Choroid plexus epithelial cell (primary cell): ENCODE measurements around the gene RNLS.

ENCODE experiments used
- DNase-seq: peaks from one replicate; pipeline ENCODE4 v3.0.0-alpha.2; 2010; ENCODE audit warnings: low read depth
- H3K4me3 ChIP-seq: 2 replicates; pipeline ENCODE4 v1.5.1; 2011; ENCODE audit warnings: low read depth, mild to moderate bottlenecking, control low read depth, low read length, moderate library complexity
- CTCF ChIP-seq: conservative IDR thresholded peaks from 2 replicates; pipeline ENCODE4 v1.5.1; 2011; ENCODE audit warnings: low read depth, mild to moderate bottlenecking, control low read depth, inconsistent platforms, low read length, moderate library complexity

Gene RNLS

GRCh38 chr10:88379575-88379974 lies 203.5 kb downstream of the RNLS start:
- TF ChIP-seq CTCF = no peak

GRCh38 chr10:88377510-88377909 lies 205.6 kb downstream of the RNLS start:
- no peak for TF ChIP-seq CTCF
- no peak overlapping the region for H3K4me3 ChIP-seq
- DNase-seq = no peak

More at GRCh38 chr10:88379575-88379974, 203.5 kb downstream of the RNLS start:
- DNase-seq = peak; percentile 93
- no peak overlapping the region for H3K4me3 ChIP-seq

GRCh38 chr10:88374392-88375175 lies 208.5 kb downstream of the RNLS start:
- DNase-seq = no peak
- TF ChIP-seq CTCF = no peak
- no peak overlapping the region for H3K4me3 ChIP-seq

GRCh38 chr10:88372881-88373592 lies 210.1 kb downstream of the RNLS start:
- TF ChIP-seq CTCF = no peak
- no peak overlapping the region for H3K4me3 ChIP-seq
- DNase-seq = no peak

- TF ChIP-seq CTCF = no peak
- DNase-seq = no peak
- H3K4me3 ChIP-seq = no peak overlapping the region
Measured at GRCh38 chr10:88372051-88372715, 210.9 kb downstream of the RNLS start.

GRCh38 chr10:88370713-88371112 lies 212.4 kb downstream of the RNLS start:
- TF ChIP-seq CTCF = no peak
- no peak for DNase-seq

More at GRCh38 chr10:88370713-88371112, 212.4 kb downstream of the RNLS start:
- no peak overlapping the region for H3K4me3 ChIP-seq
